GM19025 (cell line): ENCODE results near the gene PARP1.

Experiments used
- ATAC-seq: cut with Tn5 transposase; IDR thresholded peaks from one replicate; pipeline ENCODE4 v1.9.1; 2021; ENCODE audit warnings: mild to moderate bottlenecking, low read depth, moderate library complexity; ENCODE audit not compliant: unreplicated experiment

Gene PARP1

GRCh38 chr1:226318471-226318870, 89.4 kb downstream of the PARP1 start:
- no peak for ATAC-seq

GRCh38 chr1:226314055-226314454, 93.8 kb downstream of the PARP1 start:
- ATAC-seq: no peak

- no peak for ATAC-seq
Observed at GRCh38 chr1:226312065-226312464, 95.8 kb downstream of the PARP1 start.

GRCh38 chr1:226311376-226311775, 96.5 kb downstream of the PARP1 start:
- ATAC-seq: no peak
